NCI-H128 (cell line): Measurements from ENCODE around the gene MTA3.

Source experiments
- DNase-seq: peaks from one replicate; lab custom pipeline; 2025; ENCODE audit not compliant: unreplicated experiment; lab: John Stamatoyannopoulos, UW

The MTA3 gene

GRCh38 chr2:42781181-42781580, 212.7 kb downstream of the MTA3 start:
- DNase-seq, result no peak

- no peak for DNase-seq
Observed at GRCh38 chr2:42783511-42783910, 215.1 kb downstream of the MTA3 start.

DNA sequence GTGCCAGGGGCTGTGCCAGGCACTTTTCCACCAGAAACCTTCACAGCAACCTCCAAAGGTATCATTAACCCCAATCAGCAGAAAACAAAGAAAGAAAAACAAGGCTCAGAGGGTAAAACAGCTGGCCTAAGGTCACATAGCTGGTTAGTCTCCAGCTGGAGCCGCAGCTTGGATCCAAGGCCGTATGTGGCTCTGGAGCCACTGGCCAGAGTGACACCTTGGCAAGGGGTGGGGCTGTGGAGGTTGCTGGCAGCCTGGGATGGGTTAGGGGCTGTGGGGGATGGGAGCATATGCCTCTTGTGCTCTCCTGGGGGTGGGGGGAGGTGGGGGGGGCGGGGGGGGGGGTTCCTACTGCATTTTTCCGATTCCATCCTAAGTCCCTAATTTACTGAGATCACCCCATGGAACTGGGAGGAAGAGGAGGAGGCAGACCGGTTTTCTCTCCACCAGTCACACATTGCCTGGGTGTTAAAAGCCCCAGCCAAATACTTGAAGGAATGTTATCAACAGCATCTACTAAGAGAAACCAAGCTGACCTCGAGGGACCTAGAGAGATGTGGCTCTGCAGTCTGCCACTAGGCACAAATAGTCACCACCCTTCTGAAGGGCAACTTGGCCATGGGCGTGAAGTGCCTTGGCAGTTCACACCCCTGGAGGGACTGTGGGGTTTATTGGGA, 215.9 kb downstream of the MTA3 start:
- DNase-seq, result no peak

DNA sequence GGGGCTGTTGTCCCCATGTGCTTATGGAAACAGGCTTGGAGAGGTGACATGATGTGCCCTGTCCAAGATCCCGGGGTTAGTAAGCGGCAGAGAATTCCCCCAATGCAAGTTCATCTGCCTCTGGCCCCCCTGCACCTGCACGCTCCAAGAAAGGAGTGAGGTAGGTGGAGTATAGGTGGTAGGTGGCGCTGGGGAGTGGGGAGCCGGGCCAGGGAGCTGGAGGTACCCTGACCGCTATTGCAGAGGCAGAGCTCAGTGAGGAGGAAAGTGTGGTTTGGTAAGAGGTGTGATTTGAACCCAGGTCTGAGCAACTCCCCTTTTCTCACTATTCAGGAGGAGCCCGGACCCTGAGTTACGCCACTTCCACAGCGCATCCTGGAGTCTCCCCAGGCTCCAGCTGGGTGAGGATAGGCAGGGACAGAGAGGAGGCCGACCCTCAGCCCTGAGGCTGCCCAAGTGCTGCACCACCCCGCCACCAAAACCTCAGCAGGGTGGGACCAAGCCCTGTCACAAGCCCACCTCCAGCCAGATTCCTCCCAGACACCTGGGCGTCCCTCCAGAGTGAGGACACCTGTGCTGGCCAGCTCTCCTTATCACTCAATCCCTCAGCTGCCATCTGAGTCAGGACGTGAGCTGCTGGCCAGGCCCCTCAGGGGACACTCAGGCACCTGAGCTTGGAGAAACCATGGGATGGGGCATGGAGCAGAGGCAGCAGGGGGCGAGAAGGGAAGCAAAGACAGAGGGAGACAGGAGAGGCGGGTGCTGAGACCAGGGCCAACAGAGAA, 218.3 kb downstream of the MTA3 start:
- no peak for DNase-seq

GRCh38 chr2:42787424-42787787, 219.0 kb downstream of the MTA3 start:
- DNase-seq, result no peak

- DNase-seq, result no peak
Observed at GRCh38 chr2:42787788-42788477, 219.5 kb downstream of the MTA3 start.

- no peak for DNase-seq
Observed at GRCh38 chr2:42788478-42788793, 220.0 kb downstream of the MTA3 start.

GRCh38 chr2:42788882-42789281, 220.4 kb downstream of the MTA3 start:
- DNase-seq, result no peak

GRCh38 chr2:42789751-42790150, 221.3 kb downstream of the MTA3 start:
- DNase-seq, result no peak

DNA sequence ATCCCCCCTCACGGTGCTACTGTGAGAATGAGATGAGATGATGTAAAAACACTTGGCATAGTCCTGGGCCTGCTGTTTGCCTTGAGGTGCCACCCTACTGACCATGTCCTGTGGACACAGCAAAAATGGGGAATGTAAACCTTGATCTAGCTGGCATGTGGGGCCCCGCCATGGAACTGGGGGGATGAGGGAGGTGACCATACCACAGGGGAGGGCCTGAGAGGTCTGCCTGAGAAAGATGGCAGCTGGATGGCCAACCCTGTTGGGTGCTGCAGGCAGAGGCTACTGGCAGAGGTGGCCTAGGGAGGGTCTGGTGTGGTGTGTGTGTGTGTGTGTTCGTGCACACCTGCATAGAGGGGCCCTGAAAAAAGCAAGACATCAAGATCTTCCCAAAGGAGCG, 223.2 kb downstream of the MTA3 start:
- DNase-seq, result no peak

DNA sequence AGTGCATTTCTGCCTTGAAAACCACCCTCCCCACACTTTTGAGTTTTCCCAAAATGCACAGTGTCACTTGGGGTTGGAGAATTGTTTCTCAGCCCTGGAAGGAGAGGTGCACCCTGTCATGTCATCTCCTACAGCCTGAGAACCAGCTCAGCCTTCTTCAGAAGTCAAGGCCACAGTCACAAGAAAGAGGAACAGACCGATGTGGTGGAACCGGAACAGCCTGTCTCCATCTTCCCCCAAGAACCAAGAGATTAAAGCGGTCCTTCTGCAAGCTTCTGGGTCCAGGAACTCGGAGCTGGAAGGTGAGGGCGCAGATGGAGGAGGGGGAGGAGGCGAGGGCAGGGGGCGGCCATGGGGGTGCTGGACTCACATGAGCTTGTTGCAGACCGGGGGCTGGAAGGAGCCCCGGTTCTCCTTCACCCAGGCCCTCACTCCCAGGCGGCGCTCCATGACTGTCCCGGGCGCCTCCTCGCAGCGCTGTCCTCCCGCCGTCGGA, 223.7 kb downstream of the MTA3 start:
- DNase-seq, result no peak

- no peak for DNase-seq
Observed at GRCh38 chr2:42792583-42793333, 224.3 kb downstream of the MTA3 start, which contains the start of gene HAAO. TSS of gene HAAO (minus strand) at chr2:42792583. CDS start at chr2:42792536, 47 bp downstream.

DNA sequence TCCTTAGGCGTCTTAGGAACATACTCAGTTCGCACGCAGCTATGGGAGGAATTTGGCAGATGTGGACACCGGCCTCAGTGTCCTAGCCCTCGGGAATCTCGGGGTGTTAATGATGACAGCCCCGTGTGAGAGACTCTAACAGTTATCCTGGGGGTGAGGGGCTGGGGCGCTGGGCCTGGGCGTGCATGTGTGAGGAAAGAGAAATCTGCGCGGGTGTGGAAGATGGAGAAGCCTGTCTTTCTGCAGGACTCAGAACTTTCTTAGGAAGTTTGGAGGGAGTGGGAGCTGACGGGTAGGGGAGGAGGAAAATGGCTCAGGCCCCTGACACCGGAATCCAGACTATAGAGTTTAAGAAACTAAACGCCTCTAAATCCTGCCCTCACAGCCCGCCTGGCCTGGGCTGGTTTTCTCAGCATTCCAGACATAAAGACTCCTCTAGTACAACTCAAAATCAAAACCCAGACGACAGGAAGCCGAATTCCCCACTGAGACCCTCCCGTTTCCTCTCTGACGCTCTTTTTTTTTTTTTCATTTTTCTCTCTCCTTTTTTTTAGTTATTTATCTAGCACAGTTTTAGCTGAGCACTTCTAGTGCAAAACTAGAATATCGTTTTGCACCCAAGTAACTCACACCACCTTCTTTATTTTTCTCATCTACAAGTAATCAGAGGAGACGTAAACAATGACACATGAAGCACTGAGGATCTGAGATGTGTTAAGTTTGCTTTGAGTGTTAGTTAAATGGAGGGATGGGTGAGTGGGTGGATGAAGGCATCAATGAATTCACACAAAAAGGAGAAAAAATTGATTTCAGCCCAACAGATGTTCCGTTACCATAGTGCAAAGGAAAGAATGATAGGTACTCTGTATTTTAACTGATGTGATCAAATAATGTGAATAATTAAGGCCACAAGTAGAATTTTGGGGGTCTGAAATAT, 225.2 kb downstream of the MTA3 start:
- no peak for DNase-seq

- DNase-seq, result no peak
Observed at GRCh38 chr2:42794271-42795046, 226.0 kb downstream of the MTA3 start.

- no peak for DNase-seq
Observed at GRCh38 chr2:42795275-42795674, 226.8 kb downstream of the MTA3 start.

GRCh38 chr2:42795841-42796301, 227.4 kb downstream of the MTA3 start:
- no peak for DNase-seq

- no peak for DNase-seq
Observed at GRCh38 chr2:42796427-42797248, 228.2 kb downstream of the MTA3 start.

GRCh38 chr2:42797281-42797680, 228.8 kb downstream of the MTA3 start:
- DNase-seq, result no peak
